Spleen (tissue), 11 donors: ENCODE results near the gene C6orf136. TPM values are rescaled to one million over a fixed set of nuclear protein-coding genes. Genes with fewer than 3 reads are reported as not detected.

Experiments used
- DNase-seq: peaks from one replicate; pipeline ENCODE4 v3.0.0-alpha.2; 2020
- H3K27ac ChIP-seq, 8 donors: fragments of 200-600 bp; sonication (generic) in 7 of 8; 1 replicate in 4 of 8; 2 replicates in 4 of 8; pipeline versions ENCODE4 v1.5.0 to v1.8.0; 2016 to 2021; ENCODE audit warnings: inconsistent platforms in 4 of 8, mild to moderate bottlenecking in 4 of 8, moderate library complexity in 1 of 8
- H3K27me3 ChIP-seq, 7 donors: fragments of 200-600 bp; sonication (generic) in 6 of 7; replicated peaks in 1 of 7; 1 replicate in 4 of 7; 2 replicates in 3 of 7; pipeline versions ENCODE4 v1.5.0 to v1.8.0; 2016 to 2021; ENCODE audit warnings: inconsistent platforms in 3 of 7, mild to moderate bottlenecking in 1 of 7
- H3K36me3 ChIP-seq, 6 donors: fragments of 200-600 bp; sonication (generic) in 5 of 6; 1 replicate in 4 of 6; 2 replicates in 2 of 6; pipeline versions ENCODE4 v1.5.0 to v1.8.0; 2016 to 2021; ENCODE audit warnings: inconsistent platforms in 2 of 6
- H3K4me1 ChIP-seq, 6 donors: fragments of 200-600 bp; sonication (generic) in 5 of 6; 1 replicate in 3 of 6; 2 replicates in 3 of 6; pipeline versions ENCODE4 v1.5.0 to v1.8.0; 2016 to 2021; ENCODE audit warnings: inconsistent platforms in 3 of 6
- H3K4me3 ChIP-seq, 8 donors: fragments of 200-600 bp; sonication (generic) in 7 of 8; 1 replicate in 4 of 8; 2 replicates in 4 of 8; pipeline versions ENCODE4 v1.5.0 to v1.8.0; 2016 to 2021; ENCODE audit warnings: inconsistent platforms in 4 of 8, mild to moderate bottlenecking in 4 of 8, moderate library complexity in 2 of 8
- H3K9me3 ChIP-seq, 8 donors: fragments of 200-600 bp; sonication (generic) in 7 of 8; 1 replicate in 4 of 8; 2 replicates in 4 of 8; pipeline versions ENCODE4 v1.5.0 to v1.8.0; 2016 to 2021; ENCODE audit warnings: inconsistent platforms in 4 of 8
- CTCF ChIP-seq, 11 experiments: fragments of 200-600 bp in 7 of 11; fragments of 450-650 bp in 4 of 11; sonication (generic) in 4 of 11; IDR thresholded peaks in 8 of 11; conservative IDR thresholded peaks in 3 of 11; 1 replicate in 7 of 11; 2 replicates in 4 of 11; pipeline versions ENCODE4 v1.4.0 to v1.8.0; 2016 to 2021; ENCODE audit warnings: antibody characterized with exemption in 11 of 11, inconsistent platforms in 4 of 11, mild to moderate bottlenecking in 1 of 11
- POLR2A ChIP-seq, 3 donors: fragments of 450-650 bp; IDR thresholded peaks; one replicate each; pipeline ENCODE4 v1.5.1; 2017; ENCODE audit warnings: antibody characterized with exemption in 3 of 3, mild to moderate bottlenecking in 1 of 3
- POLR2AphosphoS5 ChIP-seq, 3 donors: sonication (generic); formaldehyde crosslinking; IDR thresholded peaks; one replicate each; pipeline ENCODE4 v1.5.1; 2017; ENCODE audit warnings: antibody characterized with exemption in 3 of 3
- WGBS, 5 donors: extraction: QIAGEN DNeasy Blood & Tissue Kit in 3 of 5; methylation state at CpG; one replicate each; pipeline versions ENCODE4 v1.1.5 to v1.1.7; 2013 to 2018; 5-methylcytosine and 5-hydroxymethylcytosine counted together
- intact Hi-C: fragments of 100-400 bp; cut with DNase I; formaldehyde crosslinking; loops from one replicate; pipeline ENCODE4 v1.15.0; 2023; ENCODE audit warnings: low total_unique reads
- polyA plus RNA-seq, 3 donors: library from polyadenylated mRNA; stranded (reverse); fragments of 200-250 nt; gene quantifications; one replicate each; pipeline ENCODE4 v1.2.1, GENCODE V29; 2013
- total RNA-seq, 7 donors: library from RNA; depleted of rRNA in 3 of 7; stranded (reverse); fragments of >200 nt in 3 of 7; fragmentation: NEBNext Ultra II Directional in 4 of 7; extraction: Animal tissue kit (Norgen Biotek cat#: 25700) in 4 of 7; gene quantifications; one replicate each; pipeline versions ENCODE4 v1.1.0 to v1.2.1, GENCODE V29; 2016 to 2021
- donor health status: healthy with polysubstance abuse.
- donor health status: DM: no; HTN: no; CAD: no; lungs with moderate emphysema.
- donor health status: DM: no; HTN: no; CAD: no.
- donor health status: Bipolar disorder and iron deficiency.
- donor health status: healthy.
- donor health status: DM: no; HTN: no; CAD: no.
- donor health status: DM: yes; HTN: yes; CAD: no.

Gene C6orf136
- total and polyA plus RNA-seq, 10 donors = 12.1 to 28.0 (median 18.3) TPM

GRCh38 chr6:30601815-30602641 is 44.9 kb upstream of the C6orf136 start:
- peaks cover 0 to 64% (median 16%) of the 10 kb centered on the region in 6 donors for H3K4me1 ChIP-seq
- 90 to 93% (median 91%) methylated on average over 30 to 39 of the region's 39 CpGs for WGBS, 5 donors
- H3K9me3 ChIP-seq = no peaks in the 10 kb centered on the region
- peaks cover 23 to 76% (median 68%) of the 10 kb centered on the region in 6 donors for H3K36me3 ChIP-seq
- intact Hi-C loops = no loop called here
- H3K27me3 ChIP-seq = no peaks in the 10 kb centered on the region
- H3K27ac ChIP-seq = peak overlapping the region in 2 of 8 donors; percentile 1 to 21
- TF ChIP-seq POLR2AphosphoS5 (IDR thresholded peaks at IDR 0.05) (peak; percentile 66 to 85 (median 72)), CTCF (IDR thresholded peaks at IDR 0.05 in 8 of 11, conservative IDR thresholded peaks at IDR 0.05 in 3 of 11) (no peak)
- no peak overlapping the region for H3K4me3 ChIP-seq
- no peak for DNase-seq

- Histone ChIP-seq H3K4me3 (no peak overlapping the region), H3K27me3 (no peaks in the 10 kb centered on the region), H3K27ac (no peak overlapping the region), H3K9me3 (no peaks in the 10 kb centered on the region), H3K4me1 (peaks cover 0 to 72% (median 11%) of the 10 kb centered on the region in 6 donors), H3K36me3 (peaks cover 23 to 96% (median 87%) of the 10 kb centered on the region in 6 donors)
- TF ChIP-seq CTCF (IDR thresholded peaks at IDR 0.05 in 8 of 11, conservative IDR thresholded peaks at IDR 0.05 in 3 of 11) = no peak
- peak in 1 of 3 donors; percentile 13 for TF ChIP-seq POLR2AphosphoS5 (IDR thresholded peaks at IDR 0.05)
- no peak for DNase-seq
- 93 to 96% (median 95%) methylated on average over 13 of the region's 13 CpGs for WGBS, 5 donors
- intact Hi-C loops = no loop called here
Observed at GRCh38 chr6:30603961-30604360, 43.0 kb upstream of the C6orf136 start.

GRCh38 chr6:30610065-30610464 is 36.9 kb upstream of the C6orf136 start:
- H3K9me3 ChIP-seq = no peaks in the 10 kb centered on the region
- DNase-seq = no peak
- peak overlapping the region in 3 of 8 donors; percentile 25 to 98 (median 58) for H3K27ac ChIP-seq
- WGBS, 5 donors = 69 to 92% (median 78%) methylated on average over 4 of the region's 4 CpGs
- H3K4me3 ChIP-seq = no peak overlapping the region
- TF ChIP-seq POLR2AphosphoS5 (IDR thresholded peaks at IDR 0.05) (peak in 1 of 3 donors; percentile 49), POLR2A (IDR thresholded peaks at IDR 0.05) (no peak), CTCF (IDR thresholded peaks at IDR 0.05 in 8 of 11, conservative IDR thresholded peaks at IDR 0.05 in 3 of 11) (no peak)
- H3K36me3 ChIP-seq = peaks cover 4 to 67% (median 46%) of the 10 kb centered on the region in 6 donors
- peaks cover 25 to 90% (median 58%) of the 10 kb centered on the region in 6 donors for H3K4me1 ChIP-seq
- no peaks in the 10 kb centered on the region for H3K27me3 ChIP-seq
- intact Hi-C loops = loop anchor here (10.0 kb wide), 1 partner anchor 115 kb away; the partner anchor contains the start of gene TUBB
